ENCODE data around the gene C1orf21. TPM values are rescaled to one million over a fixed set of nuclear protein-coding genes. Genes with fewer than 3 reads are reported as not detected.

Gene C1orf21
- polyA plus RNA-seq, 1 donor (not counting 4 experiments of a cell fraction or from before 2014, with no cell fraction given): 44.3 TPM

DNA sequence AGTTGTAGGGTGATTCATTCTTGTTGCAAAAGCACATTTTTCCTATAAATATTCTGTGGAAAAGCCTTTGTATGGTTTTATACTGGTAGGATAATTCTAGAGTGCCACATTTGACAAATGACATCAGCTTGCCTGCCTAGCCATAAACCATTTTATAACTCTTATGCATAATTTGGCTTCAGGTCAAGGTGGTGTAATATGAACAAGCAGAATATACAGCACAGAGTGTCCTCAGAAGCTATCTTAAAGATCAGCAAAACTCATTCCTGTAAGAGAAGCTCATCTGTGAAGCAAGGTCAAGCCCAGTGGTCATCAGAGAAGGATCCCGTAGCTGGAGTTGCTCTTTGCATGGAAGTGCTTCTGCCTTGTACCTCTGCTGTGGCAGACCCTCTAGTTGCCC is 24.0 kb upstream of the C1orf21 start:
- no peak for DNase-seq (ENCODE audit: low read depth, low spot score)
- H3K4me2 ChIP-seq (ENCODE audit: control insufficient read depth, extremely low read depth, insufficient read depth, low read depth, low read length): no peak overlapping the region
- H3K4me1 ChIP-seq (ENCODE audit: control insufficient read depth, extremely low read depth, insufficient read depth, low read length): no peaks in the 10 kb centered on the region
- TF ChIP-seq, protein P1, sequence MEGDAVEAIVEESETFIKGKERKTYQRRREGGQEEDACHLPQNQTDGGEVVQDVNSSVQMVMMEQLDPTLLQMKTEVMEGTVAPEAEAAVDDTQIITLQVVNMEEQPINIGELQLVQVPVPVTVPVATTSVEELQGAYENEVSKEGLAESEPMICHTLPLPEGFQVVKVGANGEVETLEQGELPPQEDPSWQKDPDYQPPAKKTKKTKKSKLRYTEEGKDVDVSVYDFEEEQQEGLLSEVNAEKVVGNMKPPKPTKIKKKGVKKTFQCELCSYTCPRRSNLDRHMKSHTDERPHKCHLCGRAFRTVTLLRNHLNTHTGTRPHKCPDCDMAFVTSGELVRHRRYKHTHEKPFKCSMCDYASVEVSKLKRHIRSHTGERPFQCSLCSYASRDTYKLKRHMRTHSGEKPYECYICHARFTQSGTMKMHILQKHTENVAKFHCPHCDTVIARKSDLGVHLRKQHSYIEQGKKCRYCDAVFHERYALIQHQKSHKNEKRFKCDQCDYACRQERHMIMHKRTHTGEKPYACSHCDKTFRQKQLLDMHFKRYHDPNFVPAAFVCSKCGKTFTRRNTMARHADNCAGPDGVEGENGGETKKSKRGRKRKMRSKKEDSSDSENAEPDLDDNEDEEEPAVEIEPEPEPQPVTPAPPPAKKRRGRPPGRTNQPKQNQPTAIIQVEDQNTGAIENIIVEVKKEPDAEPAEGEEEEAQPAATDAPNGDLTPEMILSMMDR (optimal IDR thresholded peaks at IDR 0.05 in 1 of 3, IDR thresholded peaks at IDR 0.05 in 1 of 3, conservative IDR thresholded peaks at IDR 0.05 in 1 of 3; ENCODE audit: extremely low read depth in 1 of 3, insufficient read depth in 2 of 3, low read length in 3 of 3): no peak
- no peak for TF ChIP-seq EZH2 (IDR thresholded peaks at IDR 0.05; ENCODE audit: low read length)
- no peak overlapping the region for H3K27ac ChIP-seq (ENCODE audit: control insufficient read depth, insufficient read depth, low read length)
- no peaks in the 10 kb centered on the region for H3K79me2 ChIP-seq (ENCODE audit: control insufficient read depth, insufficient read depth, low read length)
- no peaks in the 10 kb centered on the region for H3K36me3 ChIP-seq (ENCODE audit: control insufficient read depth in 2 of 2, extremely low read depth in 1 of 2, insufficient read depth in 2 of 2, low read length in 2 of 2)
- no peak overlapping the region for H3K4me3 ChIP-seq (ENCODE audit: control insufficient read depth in 2 of 3, extremely low read depth in 1 of 3, insufficient read depth in 2 of 3, low read depth in 1 of 3, low read length in 3 of 3)
- H4K20me1 ChIP-seq (ENCODE audit: control insufficient read depth, extremely low read depth, insufficient read depth, low read length): no peaks in the 10 kb centered on the region
- dilution Hi-C loops (cut with MboI; ENCODE audit: extremely low pct_ligation_motif_present, low sequenced_read_pairs): no loop called here
- no peak overlapping the region for H2AFZ ChIP-seq (ENCODE audit: control insufficient read depth, low read length)
- no peak overlapping the region for H3K9ac ChIP-seq (ENCODE audit: control insufficient read depth, extremely low read depth, insufficient read depth, low read length)
- no peaks in the 10 kb centered on the region for H3K27me3 ChIP-seq (ENCODE audit: control insufficient read depth, extremely low read depth, insufficient read depth, low read length)
- H3K9me3 ChIP-seq (ENCODE audit: control insufficient read depth, low read depth, low read length): no peaks in the 10 kb centered on the region
- H3K9me1 ChIP-seq (ENCODE audit: control insufficient read depth, extremely low read depth, insufficient read depth, low read length): no peaks in the 10 kb centered on the region
- no peak for FAIRE-seq

DNA sequence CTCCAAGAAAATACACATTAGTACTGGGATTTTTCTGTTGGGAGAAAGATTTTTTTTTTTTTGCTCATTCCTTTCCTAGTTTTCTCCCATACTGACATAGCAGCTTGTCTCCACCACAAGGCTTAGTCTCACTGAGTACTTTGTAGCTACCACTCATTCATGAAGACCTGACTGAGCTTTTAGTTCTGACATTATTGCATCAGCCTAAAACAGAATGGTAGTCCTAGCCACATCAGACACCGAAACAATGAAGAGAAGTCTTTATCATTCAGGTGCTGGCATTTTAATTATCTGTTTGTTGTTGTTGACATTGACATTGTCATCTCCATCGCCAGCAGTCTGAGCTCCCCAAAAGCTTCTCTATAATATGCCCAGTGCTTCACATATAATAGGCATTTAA is 21.1 kb upstream of the C1orf21 start:
- Histone ChIP-seq H3K27ac (ENCODE audit: control insufficient read depth, insufficient read depth, low read length) (no peak overlapping the region), H3K79me2 (ENCODE audit: control insufficient read depth, insufficient read depth, low read length) (no peaks in the 10 kb centered on the region), H3K9me3 (ENCODE audit: control insufficient read depth, low read depth, low read length) (no peaks in the 10 kb centered on the region), H4K20me1 (ENCODE audit: control insufficient read depth, extremely low read depth, insufficient read depth, low read length) (no peaks in the 10 kb centered on the region), H3K9ac (ENCODE audit: control insufficient read depth, extremely low read depth, insufficient read depth, low read length) (no peak overlapping the region), H3K4me2 (ENCODE audit: control insufficient read depth, extremely low read depth, insufficient read depth, low read depth, low read length) (no peak overlapping the region), H3K4me1 (ENCODE audit: control insufficient read depth, extremely low read depth, insufficient read depth, low read length) (no peaks in the 10 kb centered on the region), H2AFZ (ENCODE audit: control insufficient read depth, low read length) (no peak overlapping the region), H3K9me1 (ENCODE audit: control insufficient read depth, extremely low read depth, insufficient read depth, low read length) (no peaks in the 10 kb centered on the region), H3K36me3 (ENCODE audit: control insufficient read depth in 2 of 2, extremely low read depth in 1 of 2, insufficient read depth in 2 of 2, low read length in 2 of 2) (no peaks in the 10 kb centered on the region), H3K4me3 (ENCODE audit: control insufficient read depth in 2 of 3, extremely low read depth in 1 of 3, insufficient read depth in 2 of 3, low read depth in 1 of 3, low read length in 3 of 3) (no peak overlapping the region), H3K27me3 (ENCODE audit: control insufficient read depth, extremely low read depth, insufficient read depth, low read length) (no peaks in the 10 kb centered on the region)
- TF ChIP-seq EZH2 (IDR thresholded peaks at IDR 0.05; ENCODE audit: low read length): no peak
- TF ChIP-seq, protein P1 (optimal IDR thresholded peaks at IDR 0.05 in 1 of 3, IDR thresholded peaks at IDR 0.05 in 1 of 3, conservative IDR thresholded peaks at IDR 0.05 in 1 of 3; ENCODE audit: extremely low read depth in 1 of 3, insufficient read depth in 2 of 3, low read length in 3 of 3): no peak
- DNase-seq (ENCODE audit: low read depth, low spot score): no peak
- FAIRE-seq: no peak
- dilution Hi-C loops (cut with MboI; ENCODE audit: extremely low pct_ligation_motif_present, low sequenced_read_pairs): no loop called here
